ENCODE measurements around the gene PTPRM. TPM values are rescaled to one million over a fixed set of nuclear protein-coding genes. Genes with fewer than 3 reads are reported as not detected.

PTPRM gene
- polyA plus RNA-seq, 4 donors: 2.2 to 31.4 (median 18.1) TPM

- Histone ChIP-seq H3K36me3 (ENCODE audit: control insufficient read depth in 3 of 3, insufficient read depth in 2 of 3, low read depth in 1 of 3, low read length in 3 of 3) (peaks cover 0 to 8% (median 6%) of the 10 kb centered on the region in 3 donors), H3K27ac (ENCODE audit: low read depth in 1 of 3, low read length in 2 of 3) (no peak overlapping the region), H3K4me3 (ENCODE audit: low read depth in 1 of 3, low read length in 3 of 3) (no peak overlapping the region), H3K27me3 (ENCODE audit: control insufficient read depth in 3 of 3, insufficient read depth in 3 of 3, low read length in 3 of 3) (no peaks in the 10 kb centered on the region), H3K4me1 (ENCODE audit: control insufficient read depth in 3 of 3, insufficient read depth in 2 of 3, low read depth in 1 of 3, low read length in 2 of 3) (no peaks in the 10 kb centered on the region), H3K9me3 (ENCODE audit: control insufficient read depth in 2 of 2, insufficient read depth in 1 of 2, low read depth in 1 of 2, low read length in 1 of 2) (no peaks in the 10 kb centered on the region)
- DNase-seq: no peak
- no peak for FAIRE-seq
- 91 to 92% (median 91%) methylated on average over 19 of the region's 19 CpGs for WGBS, 3 donors
Observed at GRCh38 chr18:8379187-8379941, 812.2 kb downstream of the PTPRM start.

GRCh38 chr18:8380006-8380405, 812.9 kb downstream of the PTPRM start:
- H3K4me1 ChIP-seq (ENCODE audit: control insufficient read depth in 3 of 3, insufficient read depth in 2 of 3, low read depth in 1 of 3, low read length in 2 of 3): no peaks in the 10 kb centered on the region
- no peaks in the 10 kb centered on the region for H3K27me3 ChIP-seq (ENCODE audit: control insufficient read depth in 3 of 3, insufficient read depth in 3 of 3, low read length in 3 of 3)
- FAIRE-seq (no peak), DNase-seq (no peak)
- no peaks in the 10 kb centered on the region for H3K9me3 ChIP-seq (ENCODE audit: control insufficient read depth in 2 of 2, insufficient read depth in 1 of 2, low read depth in 1 of 2, low read length in 1 of 2)
- peaks cover 0 to 12% (median 6%) of the 10 kb centered on the region in 3 donors for H3K36me3 ChIP-seq (ENCODE audit: control insufficient read depth in 3 of 3, insufficient read depth in 2 of 3, low read depth in 1 of 3, low read length in 3 of 3)
- no peak overlapping the region for H3K27ac ChIP-seq (ENCODE audit: low read depth in 1 of 3, low read length in 2 of 3)
- H3K4me3 ChIP-seq (ENCODE audit: low read depth in 1 of 3, low read length in 3 of 3): no peak overlapping the region
- 86 to 89% (median 88%) methylated on average over 2 of the region's 2 CpGs for WGBS, 3 donors

- FAIRE-seq: no peak
- no peak for DNase-seq
- Histone ChIP-seq H3K9me3 (ENCODE audit: control insufficient read depth in 2 of 2, insufficient read depth in 1 of 2, low read depth in 1 of 2, low read length in 1 of 2) (no peaks in the 10 kb centered on the region), H3K4me1 (ENCODE audit: control insufficient read depth in 3 of 3, insufficient read depth in 2 of 3, low read depth in 1 of 3, low read length in 2 of 3) (no peaks in the 10 kb centered on the region), H3K4me3 (ENCODE audit: low read depth in 1 of 3, low read length in 3 of 3) (no peak overlapping the region), H3K27ac (ENCODE audit: low read depth in 1 of 3, low read length in 2 of 3) (no peak overlapping the region), H3K27me3 (ENCODE audit: control insufficient read depth in 3 of 3, insufficient read depth in 3 of 3, low read length in 3 of 3) (no peaks in the 10 kb centered on the region), H3K36me3 (ENCODE audit: control insufficient read depth in 3 of 3, insufficient read depth in 2 of 3, low read depth in 1 of 3, low read length in 3 of 3) (peaks cover 0 to 12% (median 6%) of the 10 kb centered on the region in 3 donors)
- 89 to 94% (median 92%) methylated on average over 2 of the region's 2 CpGs for WGBS, 3 donors
Observed at GRCh38 chr18:8380926-8381325, 813.8 kb downstream of the PTPRM start.

- no peaks in the 10 kb centered on the region for H3K9me3 ChIP-seq (ENCODE audit: control insufficient read depth in 2 of 2, insufficient read depth in 1 of 2, low read depth in 1 of 2, low read length in 1 of 2)
- no peaks in the 10 kb centered on the region for H3K4me1 ChIP-seq (ENCODE audit: control insufficient read depth in 3 of 3, insufficient read depth in 2 of 3, low read depth in 1 of 3, low read length in 2 of 3)
- FAIRE-seq (no peak), DNase-seq (no peak)
- no peaks in the 10 kb centered on the region for H3K27me3 ChIP-seq (ENCODE audit: control insufficient read depth in 3 of 3, insufficient read depth in 3 of 3, low read length in 3 of 3)
- WGBS, 3 donors: 85 to 93% (median 92%) methylated on average over 9 of the region's 9 CpGs
- no peak overlapping the region for H3K4me3 ChIP-seq (ENCODE audit: low read depth in 1 of 3, low read length in 3 of 3)
- H3K27ac ChIP-seq (ENCODE audit: low read depth in 1 of 3, low read length in 2 of 3): no peak overlapping the region
- H3K36me3 ChIP-seq (ENCODE audit: control insufficient read depth in 3 of 3, insufficient read depth in 2 of 3, low read depth in 1 of 3, low read length in 3 of 3): peaks cover 0 to 12% (median 4%) of the 10 kb centered on the region in 3 donors
Observed at GRCh38 chr18:8381821-8382459, 814.8 kb downstream of the PTPRM start.

- Histone ChIP-seq H3K27me3 (ENCODE audit: control insufficient read depth in 3 of 3, insufficient read depth in 3 of 3, low read length in 3 of 3) (no peaks in the 10 kb centered on the region), H3K27ac (ENCODE audit: low read depth in 1 of 3, low read length in 2 of 3) (no peak overlapping the region), H3K4me3 (ENCODE audit: low read depth in 1 of 3, low read length in 3 of 3) (no peak overlapping the region), H3K36me3 (ENCODE audit: control insufficient read depth in 3 of 3, insufficient read depth in 2 of 3, low read depth in 1 of 3, low read length in 3 of 3) (peaks cover 0 to 10% (median 4%) of the 10 kb centered on the region in 3 donors), H3K9me3 (ENCODE audit: control insufficient read depth in 2 of 2, insufficient read depth in 1 of 2, low read depth in 1 of 2, low read length in 1 of 2) (no peaks in the 10 kb centered on the region), H3K4me1 (ENCODE audit: control insufficient read depth in 3 of 3, insufficient read depth in 2 of 3, low read depth in 1 of 3, low read length in 2 of 3) (no peaks in the 10 kb centered on the region)
- WGBS, 3 donors: 87 to 94% (median 91%) methylated on average over 4 of the region's 4 CpGs
- FAIRE-seq (no peak), DNase-seq (no peak)
Observed at GRCh38 chr18:8385400-8385799, 818.3 kb downstream of the PTPRM start.

GRCh38 chr18:8386669-8387380, 819.7 kb downstream of the PTPRM start:
- no peak for FAIRE-seq
- WGBS, 3 donors: 80 to 86% (median 82%) methylated on average over 12 to 13 of the region's 13 CpGs
- H3K36me3 ChIP-seq (ENCODE audit: control insufficient read depth in 3 of 3, insufficient read depth in 2 of 3, low read depth in 1 of 3, low read length in 3 of 3): peaks cover 0 to 10% (median 3%) of the 10 kb centered on the region in 3 donors

GRCh38 chr18:8389391-8390340, 822.5 kb downstream of the PTPRM start:
- no peak overlapping the region for H3K4me3 ChIP-seq (ENCODE audit: low read depth in 1 of 3, low read length in 3 of 3)
- H3K27ac ChIP-seq (ENCODE audit: low read depth in 1 of 3, low read length in 2 of 3): no peak overlapping the region
- DNase-seq (peak; percentile 49 to 71), FAIRE-seq (no peak)
- no peaks in the 10 kb centered on the region for H3K4me1 ChIP-seq (ENCODE audit: control insufficient read depth in 3 of 3, insufficient read depth in 2 of 3, low read depth in 1 of 3, low read length in 2 of 3)
- H3K9me3 ChIP-seq (ENCODE audit: control insufficient read depth in 2 of 2, insufficient read depth in 1 of 2, low read depth in 1 of 2, low read length in 1 of 2): no peaks in the 10 kb centered on the region
- H3K27me3 ChIP-seq (ENCODE audit: control insufficient read depth in 3 of 3, insufficient read depth in 3 of 3, low read length in 3 of 3): no peaks in the 10 kb centered on the region
- WGBS, 3 donors: 65 to 68% (median 67%) methylated on average over 14 of the region's 14 CpGs
- peaks cover 0 to 11% (median 0%) of the 10 kb centered on the region in 3 donors for H3K36me3 ChIP-seq (ENCODE audit: control insufficient read depth in 3 of 3, insufficient read depth in 2 of 3, low read depth in 1 of 3, low read length in 3 of 3)

More at GRCh38 chr18:8386669-8387380, 819.7 kb downstream of the PTPRM start:
- no peak overlapping the region for H3K27ac ChIP-seq (ENCODE audit: low read depth in 1 of 3, low read length in 2 of 3)
- H3K4me1 ChIP-seq (ENCODE audit: control insufficient read depth in 3 of 3, insufficient read depth in 2 of 3, low read depth in 1 of 3, low read length in 2 of 3): no peaks in the 10 kb centered on the region
- no peaks in the 10 kb centered on the region for H3K27me3 ChIP-seq (ENCODE audit: control insufficient read depth in 3 of 3, insufficient read depth in 3 of 3, low read length in 3 of 3)
- no peak for DNase-seq
- H3K9me3 ChIP-seq (ENCODE audit: control insufficient read depth in 2 of 2, insufficient read depth in 1 of 2, low read depth in 1 of 2, low read length in 1 of 2): no peaks in the 10 kb centered on the region
- H3K4me3 ChIP-seq (ENCODE audit: low read depth in 1 of 3, low read length in 3 of 3): no peak overlapping the region
